ENCODE measurements around the gene PRKCE.

Gene PRKCE

GRCh38 chr2:46006473-46007025 lies 355.1 kb downstream of the PRKCE start:
- TF ChIP-seq CTCF (IDR thresholded peaks at IDR 0.05; ENCODE audit: insufficient read depth, missing control alignments): no peak
- DNase-seq (ENCODE audit: insufficient read length, low spot score): no peak
- FAIRE-seq: no peak

DNA sequence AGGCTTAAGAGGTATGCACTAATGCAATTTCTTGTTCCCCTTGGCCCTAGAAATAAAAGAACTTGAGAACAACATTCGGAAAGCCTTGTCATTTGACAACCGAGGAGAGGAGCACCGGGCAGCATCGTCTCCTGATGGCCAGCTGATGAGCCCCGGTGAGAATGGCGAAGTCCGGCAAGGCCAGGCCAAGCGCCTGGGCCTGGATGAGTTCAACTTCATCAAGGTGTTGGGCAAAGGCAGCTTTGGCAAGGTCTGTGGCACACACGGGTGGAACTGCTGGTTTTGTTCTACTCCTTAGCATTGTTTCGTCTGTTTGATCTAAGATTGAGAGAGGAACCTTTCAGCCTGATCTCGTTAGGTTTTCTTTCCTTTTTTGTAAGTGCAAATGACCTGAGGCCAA lies 355.9 kb downstream of the PRKCE start:
- no peak for FAIRE-seq
- no peak for TF ChIP-seq CTCF (IDR thresholded peaks at IDR 0.05; ENCODE audit: insufficient read depth, missing control alignments)

DNA sequence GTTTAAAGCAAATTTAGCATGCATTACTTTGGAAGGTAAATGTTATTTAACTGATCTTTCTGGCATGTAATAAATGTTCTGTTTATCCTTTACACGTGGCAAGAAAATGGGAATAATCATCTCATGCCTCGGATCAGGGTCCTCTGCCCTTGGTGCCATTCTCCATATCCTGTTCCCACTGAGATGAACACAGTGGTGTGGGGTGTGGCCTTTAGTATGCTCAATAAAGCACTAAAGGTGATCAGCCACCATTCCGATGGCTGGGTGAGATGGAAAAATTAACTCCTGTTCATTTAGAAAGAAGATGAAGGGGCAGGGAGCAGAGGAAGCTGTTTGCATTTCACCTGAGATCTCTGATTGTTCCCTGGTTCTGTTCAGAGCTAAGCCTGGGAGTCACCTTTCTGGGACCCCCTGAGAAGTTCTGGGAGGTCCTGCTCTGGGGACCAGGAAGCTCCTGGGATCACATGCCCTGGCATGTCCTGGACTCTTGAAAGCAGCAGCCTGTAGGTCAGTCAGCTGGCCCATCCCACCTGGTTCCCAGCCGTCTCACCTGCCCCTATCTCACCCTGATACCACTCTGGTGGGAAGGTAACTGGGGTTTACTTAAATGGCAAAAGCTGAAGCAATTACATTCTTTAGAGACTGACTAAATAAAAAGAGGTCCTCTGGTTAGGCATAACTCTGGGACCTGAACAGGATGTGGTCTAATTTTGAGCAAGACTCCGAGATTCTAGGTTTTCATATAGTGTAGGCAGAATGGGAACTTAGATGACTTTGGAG lies 356.8 kb downstream of the PRKCE start:
- FAIRE-seq (no peak), DNase-seq (ENCODE audit: insufficient read length, low spot score) (no peak)
- TF ChIP-seq CTCF (IDR thresholded peaks at IDR 0.05; ENCODE audit: insufficient read depth, missing control alignments): no peak

More for the DNA sequence above, 355.9 kb downstream of the PRKCE start:
- no peak for DNase-seq (ENCODE audit: insufficient read length, low spot score)

DNA sequence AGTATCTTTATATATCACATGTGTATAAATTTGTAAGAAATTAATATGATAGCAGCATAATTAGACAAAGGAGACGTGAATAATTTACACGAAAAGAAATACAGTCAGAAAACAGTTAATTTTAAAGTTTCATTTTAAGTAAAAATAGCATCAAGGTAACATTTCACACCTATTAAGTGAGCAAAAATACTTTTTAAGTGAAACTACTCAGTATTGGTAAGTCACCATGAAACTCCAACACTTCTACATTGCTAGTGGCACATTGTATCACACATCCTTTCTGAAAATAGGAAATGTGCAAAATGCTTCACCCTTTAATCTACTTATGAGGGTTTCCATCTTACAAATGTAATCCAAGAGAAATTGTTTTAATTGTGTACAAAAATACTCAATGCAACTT lies 357.8 kb downstream of the PRKCE start:
- FAIRE-seq (no peak), DNase-seq (ENCODE audit: insufficient read length, low spot score) (no peak)
- no peak for TF ChIP-seq CTCF (IDR thresholded peaks at IDR 0.05; ENCODE audit: insufficient read depth, missing control alignments)

- DNase-seq (ENCODE audit: insufficient read length, low spot score) (no peak), FAIRE-seq (no peak)
- TF ChIP-seq CTCF (IDR thresholded peaks at IDR 0.05; ENCODE audit: insufficient read depth, missing control alignments): no peak
Observed at GRCh38 chr2:46009772-46010171, 358.3 kb downstream of the PRKCE start.

DNA sequence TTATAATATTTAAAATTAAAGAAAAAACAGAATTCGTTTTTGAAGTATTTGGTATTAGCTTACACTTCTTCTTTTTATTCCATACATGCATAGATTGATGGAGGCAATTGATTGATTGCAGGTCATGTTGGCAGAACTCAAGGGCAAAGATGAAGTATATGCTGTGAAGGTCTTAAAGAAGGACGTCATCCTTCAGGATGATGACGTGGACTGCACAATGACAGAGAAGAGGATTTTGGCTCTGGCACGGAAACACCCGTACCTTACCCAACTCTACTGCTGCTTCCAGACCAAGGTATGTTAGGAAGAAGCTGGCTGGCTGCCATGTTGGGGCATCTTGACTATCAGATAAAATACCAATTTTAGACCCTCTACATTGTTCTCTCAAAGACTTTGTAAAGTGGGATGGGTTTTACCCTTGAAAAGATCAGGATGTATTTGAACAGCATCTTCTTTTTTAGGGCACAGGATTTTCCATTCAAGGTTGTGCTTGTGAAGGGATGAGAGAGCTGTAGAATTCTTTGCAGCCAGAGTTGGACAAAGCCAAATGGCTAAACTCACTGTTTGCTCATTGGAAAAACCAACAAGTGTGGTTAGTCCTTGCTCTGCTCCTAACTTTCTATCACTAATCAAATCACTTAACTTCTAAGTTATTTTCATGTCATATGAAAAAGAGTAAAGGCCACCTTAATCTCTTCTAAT lies 358.9 kb downstream of the PRKCE start:
- DNase-seq (ENCODE audit: insufficient read length, low spot score): no peak
- TF ChIP-seq CTCF (IDR thresholded peaks at IDR 0.05; ENCODE audit: insufficient read depth, missing control alignments): no peak
- FAIRE-seq: no peak

Data from D721Med (cell line).